IPS DF 4.7 (cell line): ENCODE measurements around the gene ITGA11.
A peak's percentile ranks its signal among the peaks of the same experiment; 100 is the strongest.

Experiments used
- DNase-seq: peaks from one replicate; pipeline ENCODE4 v3.0.0-alpha.2; 2013; ENCODE audit warnings: low spot score; ENCODE audit errors: extremely low read depth

Gene ITGA11

DNA sequence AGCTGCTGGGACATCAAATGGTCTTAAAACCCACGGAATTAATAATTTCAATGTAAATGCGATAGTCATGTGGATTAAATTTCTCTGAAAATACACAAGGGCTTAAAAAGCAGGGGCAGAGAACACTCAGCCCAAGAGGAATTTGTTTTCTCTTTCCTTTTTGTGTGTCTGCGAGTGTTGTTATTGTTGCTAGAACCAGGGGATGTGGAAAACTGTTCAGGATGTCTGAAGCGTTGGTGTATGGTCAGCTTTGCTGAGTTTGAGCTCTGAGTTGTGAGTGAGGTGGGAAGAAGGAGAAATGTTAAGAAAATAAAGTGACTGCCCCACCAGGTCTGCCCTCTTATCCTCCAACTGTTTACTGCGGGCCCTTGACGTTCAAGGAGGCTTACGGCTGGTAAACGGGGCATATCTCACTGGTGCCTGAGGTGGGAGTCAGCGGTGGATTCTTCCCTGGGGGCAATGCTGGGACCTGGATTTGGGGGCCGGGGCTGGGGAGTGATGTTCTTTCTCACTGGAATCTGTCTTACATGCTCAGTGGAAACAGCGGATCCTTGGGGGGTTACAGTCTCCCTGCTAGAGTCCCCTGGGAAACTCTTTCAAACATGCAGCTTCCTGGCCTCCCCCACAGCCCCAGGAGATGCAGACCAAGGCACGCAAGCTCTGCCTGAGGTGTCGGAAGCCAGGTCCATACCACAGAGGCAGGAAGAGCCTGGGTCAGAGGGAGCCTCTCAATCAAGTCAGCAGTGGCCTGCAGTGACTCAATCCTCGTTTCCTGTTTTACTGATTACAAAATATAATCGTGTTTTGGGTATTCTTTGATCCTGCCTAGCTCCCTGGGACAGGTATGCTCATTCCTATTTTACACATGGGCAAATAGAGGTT lies 41.8 kb downstream of the ITGA11 start:
- DNase-seq: no peak

DNA sequence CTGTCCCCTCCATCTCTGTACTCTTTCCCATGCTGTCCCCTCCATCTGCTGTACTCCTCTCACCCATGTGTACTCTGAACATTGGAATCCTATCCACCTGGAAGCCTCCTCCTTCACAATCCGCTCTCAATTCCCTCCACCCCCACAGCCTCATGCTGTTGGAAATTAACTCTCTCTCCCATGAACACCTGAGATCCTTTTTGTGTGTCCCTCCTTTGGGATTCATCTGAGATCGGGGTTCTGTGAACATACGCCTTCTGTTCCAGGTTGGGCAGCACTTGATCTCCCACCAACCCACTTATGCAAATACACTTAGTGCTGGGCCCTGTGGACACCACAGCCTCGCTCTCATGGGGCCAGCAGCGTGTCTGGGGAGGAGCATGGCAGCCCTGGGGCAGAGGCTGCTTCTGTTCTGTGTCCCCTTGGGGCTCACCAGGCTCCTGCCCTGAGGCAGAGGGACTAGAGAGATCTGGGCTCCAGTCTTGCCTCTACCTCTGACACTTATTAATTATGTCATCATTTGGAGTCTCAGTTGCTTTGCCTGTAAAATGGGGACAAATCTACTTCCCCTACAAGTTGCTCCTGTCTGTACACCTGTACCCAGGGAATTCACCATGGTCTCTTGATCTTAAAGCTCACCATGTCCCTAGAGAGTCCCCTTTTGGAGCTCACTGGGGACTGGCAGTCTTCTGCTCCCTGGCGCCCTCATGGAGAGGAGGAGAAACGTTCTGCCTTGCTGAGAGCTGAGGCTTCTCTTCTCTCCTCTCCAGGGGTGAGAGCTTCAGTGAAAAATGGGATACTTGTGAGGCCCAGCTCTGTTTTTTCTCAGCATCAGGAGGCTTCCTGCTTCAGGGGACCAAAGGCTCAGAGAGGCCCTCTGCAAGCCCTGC lies 42.7 kb downstream of the ITGA11 start:
- DNase-seq: no peak

DNA sequence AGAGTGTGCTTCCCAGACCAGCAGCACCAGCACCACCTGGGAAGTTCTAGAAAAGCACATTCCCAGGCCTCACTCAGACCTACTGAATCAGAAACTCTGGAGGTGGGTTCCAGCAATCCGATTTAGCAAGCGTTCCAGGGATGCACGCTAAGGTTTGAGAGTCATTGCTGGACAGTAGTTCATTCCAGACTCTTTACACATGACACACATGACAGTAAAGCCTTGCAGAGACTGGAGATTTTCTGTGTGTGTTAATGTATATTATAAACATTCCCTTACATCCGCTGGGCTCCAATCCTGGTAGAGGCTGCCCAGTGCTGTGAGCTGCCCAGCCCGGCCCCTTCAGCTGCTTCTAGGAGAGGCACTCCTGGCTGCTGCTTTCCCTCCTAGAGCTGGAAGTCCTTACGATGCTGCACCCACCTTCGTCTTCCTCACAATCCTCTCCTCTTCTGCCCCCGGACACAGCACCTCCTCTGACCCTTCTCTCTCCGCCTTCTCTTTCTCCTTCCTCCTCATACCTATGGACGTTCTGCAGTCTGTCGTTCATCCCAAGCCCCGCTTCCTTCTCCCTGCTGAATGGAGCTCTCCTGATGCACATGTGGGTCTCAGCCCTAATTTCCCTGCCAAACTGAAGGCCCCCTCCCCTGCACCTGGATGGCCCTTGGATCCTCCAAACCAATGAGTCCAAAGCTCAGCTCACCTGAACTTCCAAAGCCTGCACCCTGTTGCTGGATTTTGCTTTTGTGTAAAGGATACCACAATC lies 44.4 kb downstream of the ITGA11 start:
- no peak for DNase-seq

DNA sequence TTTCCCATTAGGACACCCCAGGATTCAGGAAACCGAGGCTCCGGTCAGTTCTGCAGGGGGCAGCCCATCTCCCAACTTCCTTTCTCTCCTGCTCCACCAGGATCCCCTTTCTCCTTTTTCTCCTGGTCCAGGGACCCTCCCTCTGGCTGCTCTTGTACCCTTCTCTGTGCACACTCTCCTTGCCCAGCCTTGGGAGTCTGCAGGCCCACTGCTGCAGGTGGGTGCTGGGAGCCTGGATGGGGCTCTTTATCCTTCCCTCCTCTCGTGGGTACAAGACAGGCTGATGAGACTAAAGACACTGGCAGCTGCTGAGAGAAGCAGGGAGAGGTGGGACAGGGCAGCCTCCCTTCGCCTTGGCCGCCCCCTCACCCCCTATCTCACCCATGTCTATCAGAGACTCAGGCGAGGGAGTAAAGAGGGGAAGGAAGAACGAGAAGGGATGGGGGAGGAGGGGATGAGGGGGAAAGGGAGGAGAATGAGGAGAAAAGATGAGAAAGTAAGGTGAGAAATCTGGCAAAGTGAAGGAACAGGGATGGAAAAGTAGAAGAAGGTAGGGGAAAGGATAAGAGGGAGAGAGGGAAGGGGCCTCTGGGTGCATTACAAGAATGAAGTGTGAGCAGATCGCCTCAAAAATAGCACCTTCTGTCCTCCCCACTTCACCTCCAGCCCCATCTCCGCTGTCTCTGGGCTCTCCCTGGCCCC lies 45.2 kb downstream of the ITGA11 start:
- DNase-seq: no peak

DNA sequence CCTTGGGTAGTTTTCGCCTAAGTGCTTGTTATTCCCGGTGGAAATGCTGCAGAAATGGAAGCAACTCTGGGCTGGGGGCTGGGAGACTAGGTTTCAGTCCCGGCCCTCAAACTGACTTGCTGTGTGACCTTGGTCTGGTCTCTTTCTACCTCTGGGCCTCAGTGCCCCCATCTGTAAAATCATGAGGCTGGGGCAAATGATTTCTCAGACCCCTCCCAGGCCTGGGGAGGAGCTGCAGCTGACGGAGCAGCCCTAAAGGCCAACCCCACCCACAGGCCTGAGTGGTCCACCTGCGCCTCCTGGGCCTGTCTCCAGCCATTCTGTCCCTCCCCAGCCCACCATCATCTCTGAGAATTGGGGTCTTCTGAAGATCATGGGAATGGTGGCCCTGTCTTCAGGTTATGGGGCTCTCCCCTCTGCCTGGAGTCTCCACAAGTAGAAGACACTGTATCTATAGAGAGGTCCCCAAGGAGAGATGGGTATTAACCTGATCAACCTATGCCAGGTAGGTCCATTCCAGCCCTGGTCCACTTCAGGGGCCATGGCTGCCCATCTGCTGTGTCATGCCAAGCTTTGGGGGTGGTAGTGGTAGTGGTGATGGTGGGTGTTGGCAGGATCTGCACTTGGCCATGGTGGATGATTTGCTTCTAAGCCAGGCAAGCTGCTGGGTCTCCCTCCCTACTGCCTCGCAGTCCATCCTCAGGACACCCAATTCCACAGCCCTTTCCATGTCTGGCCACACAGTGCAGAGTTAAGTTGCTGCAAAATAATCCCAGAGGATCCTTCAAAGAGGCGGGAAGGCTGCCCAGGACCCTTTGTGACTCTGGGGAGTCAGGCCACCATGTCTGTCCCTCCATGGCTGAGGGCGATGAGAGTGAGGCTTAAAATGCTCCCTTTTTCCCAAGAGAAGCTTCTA lies 46.0 kb downstream of the ITGA11 start:
- no peak for DNase-seq

DNA sequence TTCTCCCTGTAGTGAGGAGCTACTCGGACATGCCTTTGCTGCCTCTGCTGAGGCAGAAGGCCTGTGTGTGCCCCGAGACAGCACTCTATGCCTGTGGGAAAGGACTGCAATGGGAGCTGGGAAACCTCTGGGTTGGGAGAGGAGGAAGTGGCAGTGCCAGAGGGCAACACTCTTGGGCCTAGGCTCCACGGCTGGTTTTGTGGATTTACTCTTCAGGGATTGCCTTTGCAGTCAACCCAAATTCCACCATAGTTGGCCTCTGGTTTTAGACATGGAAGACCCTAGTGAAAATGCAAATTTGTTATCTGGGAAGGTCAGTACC lies 46.8 kb downstream of the ITGA11 start:
- DNase-seq: no peak

DNA sequence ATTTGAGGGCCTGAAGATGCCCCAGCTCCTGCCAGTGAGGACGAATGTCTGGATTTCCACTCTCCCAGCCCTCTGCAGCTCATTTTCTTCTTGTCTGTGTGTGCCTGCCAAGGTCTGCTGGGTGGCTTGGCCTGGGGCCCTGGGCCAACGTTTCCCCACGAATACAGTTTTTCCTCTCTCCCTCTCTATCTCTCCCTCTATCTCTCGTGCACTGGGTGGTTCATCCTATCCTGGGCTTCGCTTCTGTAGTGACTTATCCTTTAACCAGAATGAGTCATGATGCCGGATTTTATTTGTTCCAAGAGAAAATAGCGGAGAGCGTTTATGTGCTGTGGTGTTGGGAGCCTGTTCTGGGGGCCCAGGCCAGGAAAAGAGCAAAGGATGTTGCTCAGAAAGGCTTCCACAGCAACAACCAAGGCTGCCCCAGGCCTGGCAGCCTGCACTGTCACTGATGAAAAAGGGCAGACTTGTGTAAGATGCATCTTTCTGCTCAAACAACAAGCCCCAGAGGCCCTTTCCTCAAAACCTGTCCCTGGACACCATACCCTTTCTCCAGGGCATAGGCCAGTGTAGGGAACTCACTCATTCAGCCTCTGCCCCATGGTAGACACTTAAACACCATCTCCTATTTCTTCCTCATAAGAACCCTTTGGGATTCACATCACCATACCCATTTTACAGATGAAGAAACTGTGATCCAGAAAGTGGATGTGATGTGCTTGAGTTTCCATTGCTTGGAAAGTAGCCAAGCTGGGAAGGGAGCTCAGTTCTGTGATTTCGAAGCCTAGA lies 47.3 kb downstream of the ITGA11 start:
- no peak for DNase-seq

DNA sequence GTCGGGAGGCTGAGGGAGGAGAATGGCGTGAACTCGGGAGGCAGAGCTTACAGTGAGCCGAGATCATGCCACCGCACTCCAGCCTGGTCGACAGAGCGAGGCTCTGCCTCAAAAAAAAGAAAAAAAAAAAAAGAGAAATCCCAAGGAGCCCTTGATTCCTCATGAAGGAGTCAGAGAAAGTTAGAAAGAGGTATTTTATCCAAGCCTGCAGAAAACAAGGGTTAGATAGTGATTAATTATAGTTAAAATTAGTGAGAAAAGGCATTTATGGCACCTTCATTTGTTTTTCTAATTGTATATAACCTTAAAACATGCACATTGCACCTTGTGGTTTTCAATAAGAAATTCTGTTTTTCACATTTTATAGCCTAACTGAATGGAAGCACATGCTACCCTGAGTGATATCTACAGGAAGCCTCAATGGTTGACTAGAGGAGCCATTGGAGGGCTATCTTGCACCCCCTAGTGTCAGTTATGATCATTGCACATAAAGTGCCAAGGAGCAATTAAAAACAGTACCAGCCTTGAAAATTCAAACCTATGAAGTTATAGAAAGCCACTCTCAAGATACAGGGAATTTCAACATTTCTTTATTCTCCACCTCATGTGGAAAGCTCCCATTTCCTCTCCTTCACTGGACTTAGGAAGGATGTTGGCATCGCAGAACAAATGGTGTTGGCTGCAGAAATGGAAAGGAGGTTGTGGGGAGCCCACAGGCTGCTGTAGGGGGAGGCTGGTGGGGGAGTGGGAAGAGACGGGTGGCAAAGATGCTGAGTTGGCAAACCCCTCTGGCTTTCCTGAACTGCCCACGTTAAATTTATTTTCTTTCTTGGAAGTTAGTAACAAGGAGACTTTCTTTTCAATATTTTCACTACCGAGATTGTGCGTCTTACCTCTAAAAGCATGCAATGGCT lies 48.5 kb downstream of the ITGA11 start:
- peak; percentile 22 for DNase-seq

DNA sequence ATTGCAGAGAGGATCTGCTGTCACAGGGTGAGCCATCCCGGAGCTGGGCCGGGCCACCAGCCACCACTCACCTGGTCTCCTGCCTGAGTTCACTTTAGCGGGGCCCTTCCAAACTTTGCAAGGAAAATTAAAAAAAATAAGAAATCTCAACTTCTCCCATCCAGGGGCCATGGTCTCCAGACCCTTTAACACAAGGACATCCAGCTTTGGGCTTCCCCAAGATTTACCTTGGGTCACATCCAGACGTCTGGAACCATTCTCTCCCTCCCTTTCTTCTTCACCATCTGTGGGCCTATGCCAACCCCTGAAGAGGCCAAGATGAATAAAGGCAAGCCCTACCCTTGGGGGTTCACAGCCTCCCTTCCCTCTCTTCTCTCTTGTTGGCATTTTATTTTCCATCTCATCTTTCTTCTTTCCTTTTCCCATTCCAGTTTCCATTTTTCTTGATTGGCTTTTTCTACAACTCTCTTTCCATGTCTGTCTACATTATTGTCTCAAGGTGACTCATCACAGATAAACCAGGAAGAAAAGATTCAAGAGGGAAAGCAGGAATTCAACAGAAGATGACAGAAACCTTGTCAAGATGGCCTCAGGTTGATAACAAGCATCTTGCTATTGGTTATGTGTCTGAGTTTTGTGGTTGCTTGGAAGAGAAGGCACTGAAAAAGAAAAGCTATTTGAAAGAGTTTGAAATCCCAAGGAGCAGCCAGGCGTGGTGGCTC lies 49.5 kb downstream of the ITGA11 start:
- DNase-seq: no peak

DNA sequence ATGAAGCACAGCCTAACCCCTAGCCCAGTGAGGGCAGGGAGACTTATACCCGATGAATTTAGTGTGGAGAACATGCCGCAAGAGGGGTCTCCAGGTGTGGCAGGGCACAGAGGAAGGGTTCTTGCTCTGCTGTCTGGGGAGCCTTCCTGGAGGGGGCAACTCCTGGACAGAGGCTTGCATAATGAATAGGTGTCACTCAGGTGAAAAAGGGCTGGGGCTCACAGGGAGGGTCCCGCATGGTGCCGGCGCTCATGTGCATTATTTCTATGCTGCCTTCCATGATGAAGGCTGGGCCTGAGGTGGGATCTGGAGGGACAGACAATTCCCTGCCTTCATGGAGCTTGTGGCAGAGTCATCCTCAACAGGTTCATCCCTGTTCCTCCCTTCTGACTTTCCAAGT lies 51.5 kb downstream of the ITGA11 start:
- DNase-seq: no peak

DNA sequence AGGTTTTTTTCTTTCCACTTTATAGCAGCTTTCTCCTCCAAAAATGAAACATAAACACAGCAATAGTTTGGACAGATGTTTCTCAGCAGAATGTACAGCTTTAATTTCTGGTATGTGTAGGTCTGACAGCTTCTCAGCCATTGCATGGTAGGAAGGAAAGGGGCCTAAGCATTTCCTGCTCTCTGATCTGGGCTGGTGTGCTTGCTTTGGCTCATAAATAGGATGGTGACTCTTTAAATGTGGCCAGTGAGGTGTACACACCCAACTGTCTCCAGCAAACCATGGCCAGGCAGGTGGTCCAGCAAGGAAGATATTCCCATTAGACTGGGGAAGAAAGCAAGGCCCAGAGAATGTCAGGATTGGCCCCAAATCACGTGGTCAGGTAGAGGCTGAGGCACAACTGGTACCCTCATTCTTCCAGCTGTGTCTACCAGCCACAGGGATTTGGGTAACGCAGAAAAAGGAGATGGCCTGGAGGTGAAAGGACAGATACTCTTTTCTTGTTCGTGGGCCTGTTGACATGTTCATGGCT lies 52.1 kb downstream of the ITGA11 start:
- no peak for DNase-seq

DNA sequence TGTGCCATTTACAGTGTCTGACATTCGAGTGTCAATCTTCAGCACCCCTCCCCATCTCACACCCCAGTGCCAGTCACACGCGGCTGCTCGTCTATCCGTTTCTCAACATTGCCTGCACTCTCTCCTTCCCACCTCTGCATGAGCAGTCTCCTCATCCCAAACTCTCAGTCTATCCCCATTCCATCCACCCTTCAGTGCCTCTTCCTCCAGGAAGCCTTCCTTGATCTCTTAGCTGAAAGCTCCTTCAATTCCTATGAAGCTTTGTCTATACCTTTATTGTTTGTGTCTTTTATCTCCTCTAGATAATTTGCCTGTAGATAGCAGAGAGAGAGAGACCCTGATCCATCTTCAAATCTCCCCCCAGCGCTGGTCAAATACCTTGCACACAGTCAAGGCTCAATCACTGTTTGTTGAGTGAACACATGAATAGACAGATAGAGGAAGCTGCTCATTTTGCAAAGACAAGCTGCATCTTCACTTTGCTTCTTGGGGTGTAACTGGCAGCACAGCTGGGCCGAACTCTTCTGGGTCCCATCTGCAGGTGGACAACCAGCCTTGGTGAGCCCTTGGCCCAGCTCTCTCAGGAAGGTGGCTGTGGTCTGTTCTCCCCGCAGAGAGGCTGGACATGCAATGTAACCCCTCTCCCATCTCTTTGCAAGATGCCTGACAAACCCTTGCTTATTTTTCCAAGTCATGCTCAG lies 52.8 kb downstream of the ITGA11 start:
- no peak for DNase-seq

DNA sequence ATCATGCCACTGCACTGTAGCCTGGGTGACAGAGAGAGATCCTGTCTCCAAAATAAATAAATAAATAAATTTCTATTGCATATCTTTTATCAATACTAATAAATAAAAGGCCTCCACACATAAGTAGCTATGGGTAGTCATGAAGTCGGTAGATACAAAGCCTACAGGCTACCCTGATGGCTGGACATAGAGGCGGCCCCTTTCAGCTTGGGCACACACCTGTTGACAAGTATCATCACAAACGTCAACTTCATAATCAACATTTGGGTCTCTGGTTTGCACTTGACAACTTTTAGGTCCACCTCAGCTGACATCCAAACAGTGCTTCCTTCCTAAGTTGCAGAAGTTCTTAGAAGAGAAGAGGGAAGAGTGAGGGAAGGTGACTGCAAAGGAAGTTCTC lies 53.4 kb downstream of the ITGA11 start:
- DNase-seq: no peak

DNA sequence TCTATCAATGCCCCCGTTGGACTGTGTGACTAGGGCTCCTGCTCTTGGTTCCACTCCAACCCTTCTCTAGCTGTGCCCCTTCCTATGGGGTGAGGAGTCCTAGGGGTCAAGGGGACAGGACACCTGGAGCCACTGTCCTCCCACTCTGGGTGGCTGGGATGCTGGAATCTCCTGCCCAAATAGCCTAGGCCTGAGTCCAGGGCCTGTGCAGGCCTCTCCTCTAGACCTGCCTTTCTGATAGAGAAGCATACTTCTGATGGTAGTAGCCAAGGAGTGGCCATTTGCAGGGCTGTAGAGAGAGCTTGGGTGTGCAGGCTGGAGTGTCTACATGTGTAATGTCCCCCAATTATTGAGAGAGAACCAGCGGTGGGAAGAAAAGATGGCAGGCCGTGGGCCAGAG lies 54.2 kb downstream of the ITGA11 start:
- no peak for DNase-seq

DNA sequence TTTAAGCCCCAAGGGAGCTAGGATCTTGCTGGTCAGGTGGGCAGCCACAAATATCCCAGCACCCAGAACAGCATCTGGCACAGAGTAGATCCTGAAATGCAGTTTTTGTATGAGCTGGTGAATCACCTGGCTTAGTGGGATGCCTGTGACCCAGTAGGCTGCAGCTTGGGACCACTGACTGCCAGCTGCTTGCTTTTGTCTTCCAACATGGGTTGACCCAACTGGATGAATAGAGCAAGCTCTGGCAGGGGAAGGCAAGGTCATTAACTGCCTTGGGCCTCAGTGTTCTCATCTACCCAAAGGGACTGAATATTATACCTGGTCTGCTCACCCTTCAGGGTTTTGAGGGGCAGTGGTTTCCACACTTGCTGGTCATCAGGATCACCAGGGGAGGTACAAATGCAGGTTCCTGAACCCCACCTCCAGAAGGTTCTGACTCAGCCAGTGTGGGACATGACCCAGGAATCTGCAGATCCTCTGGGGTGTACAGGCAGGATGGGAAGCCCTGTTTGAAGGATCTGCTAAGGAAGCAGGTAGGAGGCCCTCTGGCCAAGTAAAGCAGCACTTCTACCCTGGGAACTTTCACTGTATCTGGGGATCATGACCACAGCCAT lies 55.4 kb downstream of the ITGA11 start:
- no peak for DNase-seq

DNA sequence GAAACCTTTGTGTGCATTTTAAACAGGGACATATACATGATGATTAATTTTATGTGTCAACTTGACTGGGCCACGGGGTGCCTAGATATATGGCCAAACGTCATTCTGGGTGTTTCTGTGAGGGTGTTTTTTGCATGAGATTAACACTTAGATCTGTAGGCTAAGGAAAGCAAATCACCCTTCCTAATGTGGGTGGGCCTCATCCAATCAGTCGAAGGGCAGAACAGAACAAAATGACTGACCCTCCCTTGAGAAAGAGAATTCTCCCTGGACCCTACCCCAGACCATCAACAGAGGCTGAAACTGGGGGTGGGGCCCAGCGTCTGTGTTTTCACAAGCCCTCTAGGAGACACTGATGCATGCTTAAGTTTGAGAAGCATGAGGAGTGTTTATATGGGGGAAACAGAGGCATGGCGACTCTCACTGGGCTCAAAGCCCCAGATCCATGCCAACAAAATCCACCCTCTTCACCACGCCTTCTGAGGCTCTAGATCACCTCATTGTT lies 56.2 kb downstream of the ITGA11 start:
- DNase-seq: no peak
